Stimulated activated CD8-positive, alpha-beta memory T cell treated with anti-CD3 and anti-CD28 coated beads, Interleukin-7, amount 100 ng/mL, for 1 hour (primary cell): ENCODE data around the gene ASTN2.

Experiments
- DNase-seq, 2 donors: peaks; one replicate each; pipeline ENCODE4 v3.0.0-alpha.2; 2020; ENCODE audit warnings: low read depth in 2 of 2

Gene ASTN2

GRCh38 chr9:117414906-117415331 is at the start of gene ASTN2:
Gene ASTN2 (minus strand): TSS chr9:117415057. CDS start chr9:117414938, 119 bp downstream.
- DNase-seq = no peak

- DNase-seq = no peak
These were observed 48.0 kb upstream of the ASTN2 start for GRCh38 chr9:117462861-117463260.

GRCh38 chr9:117461386-117461785 is 46.5 kb upstream of the ASTN2 start:
- DNase-seq = no peak

- DNase-seq = no peak
These were observed 45.9 kb upstream of the ASTN2 start for GRCh38 chr9:117460743-117461142.

- no peak for DNase-seq
These were observed 45.1 kb upstream of the ASTN2 start for GRCh38 chr9:117459913-117460312.

- DNase-seq = no peak
These were observed 43.2 kb upstream of the ASTN2 start for GRCh38 chr9:117458066-117458465.

- DNase-seq = no peak
These were observed 39.9 kb upstream of the ASTN2 start for GRCh38 chr9:117454711-117455110.

GRCh38 chr9:117453737-117454136 is 38.9 kb upstream of the ASTN2 start:
- no peak for DNase-seq

- DNase-seq = no peak
These were observed 36.5 kb upstream of the ASTN2 start for GRCh38 chr9:117451311-117451710.

GRCh38 chr9:117448066-117448465 is 33.2 kb upstream of the ASTN2 start:
- no peak for DNase-seq

- no peak for DNase-seq
These were observed 30.8 kb upstream of the ASTN2 start for GRCh38 chr9:117445631-117446030.

GRCh38 chr9:117444501-117444900 is 29.6 kb upstream of the ASTN2 start:
- no peak for DNase-seq

- no peak for DNase-seq
These were observed 22.4 kb upstream of the ASTN2 start for GRCh38 chr9:117437283-117437682.

- DNase-seq = no peak
These were observed 20.9 kb upstream of the ASTN2 start for GRCh38 chr9:117435630-117436261.

- DNase-seq = no peak
These were observed 19.7 kb upstream of the ASTN2 start for GRCh38 chr9:117434566-117434965.

- no peak for DNase-seq
These were observed 16.0 kb upstream of the ASTN2 start for GRCh38 chr9:117430813-117431212.

- no peak for DNase-seq
These were observed 12.6 kb upstream of the ASTN2 start for GRCh38 chr9:117427357-117427913.

GRCh38 chr9:117425566-117425965 is 10.7 kb upstream of the ASTN2 start:
- no peak for DNase-seq

- DNase-seq = no peak
These were observed 9.4 kb upstream of the ASTN2 start for GRCh38 chr9:117424291-117424690.

- no peak for DNase-seq
These were observed 3.3 kb upstream of the ASTN2 start for GRCh38 chr9:117418111-117418510.

GRCh38 chr9:117416856-117417255 is 2.0 kb upstream of the ASTN2 start:
- DNase-seq = no peak

- DNase-seq = no peak
These were observed 579 bp upstream of the ASTN2 start for GRCh38 chr9:117415358-117415914.

- no peak for DNase-seq
These were observed 494 bp downstream of the ASTN2 start for GRCh38 chr9:117414220-117414905.
